ENCODE measurements around the gene TOP1.

Gene TOP1

GRCh38 chr20:41037179-41037578 is 8.6 kb downstream of the TOP1 start:
- DNase-seq (ENCODE audit: low read depth, low spot score): no peak

DNA sequence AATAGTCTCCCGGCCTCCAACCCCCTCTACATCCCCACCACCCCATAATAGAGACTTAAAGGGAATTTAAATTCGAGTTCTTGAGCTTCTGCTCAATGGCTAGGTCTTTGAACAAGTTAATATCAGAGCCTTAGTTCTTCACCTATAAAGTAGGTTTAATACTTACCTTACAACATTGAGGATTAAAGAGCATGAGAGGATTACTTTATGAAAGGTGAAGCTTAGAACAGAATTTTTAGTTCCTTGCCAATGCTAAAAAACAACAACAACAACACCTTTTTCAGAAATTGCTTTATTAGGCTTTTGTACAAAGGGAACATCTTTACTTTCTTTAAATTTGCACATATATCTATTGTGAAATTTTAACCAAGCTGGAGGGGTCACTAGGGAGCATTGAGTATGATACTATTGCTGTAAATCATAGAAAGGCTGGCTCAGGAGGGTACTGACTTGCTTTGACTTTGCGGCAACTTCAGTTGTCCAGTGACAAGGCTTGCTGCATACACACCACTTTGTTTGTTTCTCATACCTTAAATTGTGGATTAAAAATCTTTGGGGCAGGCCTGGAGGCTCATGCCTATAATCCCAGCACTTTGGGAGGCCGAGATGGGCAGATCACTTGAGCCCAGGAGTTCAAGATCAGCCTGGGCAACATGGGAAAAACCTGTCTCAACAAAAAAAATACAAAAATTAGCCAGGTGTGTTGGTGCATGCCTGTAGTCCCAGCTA is 9.7 kb downstream of the TOP1 start:
- DNase-seq (ENCODE audit: low read depth, low spot score): no peak

DNA sequence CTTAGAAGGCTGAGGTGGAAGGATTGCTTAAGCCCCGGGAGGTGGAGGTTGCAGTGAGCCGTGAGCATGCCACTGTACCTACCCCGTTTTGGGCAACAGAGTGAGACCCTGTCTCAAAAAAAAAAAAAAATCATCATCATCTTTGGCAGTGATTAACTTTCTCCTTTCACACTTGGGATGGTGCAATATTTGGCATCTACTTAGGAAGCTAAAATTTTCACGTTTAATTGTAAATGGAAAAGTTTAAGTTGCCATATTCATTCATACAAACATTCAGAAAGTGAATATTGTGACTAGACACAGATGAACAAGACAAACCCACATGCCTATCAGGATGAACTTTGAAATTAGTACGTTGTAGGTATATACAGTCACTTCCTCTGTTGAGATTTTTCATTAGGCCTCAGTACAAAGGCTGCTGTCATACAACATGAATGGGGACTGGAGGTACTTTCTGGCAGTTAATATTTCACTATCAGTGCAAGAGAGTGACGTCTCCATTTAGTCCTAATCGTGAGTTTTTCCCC is 10.3 kb downstream of the TOP1 start:
- no peak for DNase-seq (ENCODE audit: low read depth, low spot score)

DNA sequence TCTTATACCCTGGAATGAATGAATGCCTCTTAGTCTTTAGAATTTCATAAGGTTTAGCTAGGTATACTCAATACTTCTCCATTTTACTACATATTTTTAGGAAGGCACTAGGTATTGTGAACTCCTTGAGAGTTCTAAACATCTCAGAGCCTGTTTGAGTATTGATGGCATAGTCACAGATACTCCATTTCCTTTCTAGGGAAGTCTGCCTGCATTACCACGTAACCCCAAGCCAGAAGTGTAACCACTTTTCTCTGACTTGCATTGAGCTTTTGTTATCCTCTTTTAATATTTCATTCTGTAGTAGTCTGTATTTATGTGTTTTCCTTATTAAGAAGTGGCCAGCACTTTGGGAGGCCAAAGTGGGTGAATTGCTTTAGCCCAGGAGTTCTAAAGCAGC is 12.2 kb downstream of the TOP1 start:
- DNase-seq (ENCODE audit: low read depth, low spot score): no peak

- no peak for DNase-seq (ENCODE audit: low read depth, low spot score)
These were observed 13.1 kb downstream of the TOP1 start for GRCh38 chr20:41041693-41042092.

GRCh38 chr20:41044409-41045062 is 15.9 kb downstream of the TOP1 start:
- no peak for DNase-seq (ENCODE audit: low read depth, low spot score)

GRCh38 chr20:41045671-41046070 is 17.0 kb downstream of the TOP1 start:
- no peak for DNase-seq (ENCODE audit: low read depth, low spot score)

DNA sequence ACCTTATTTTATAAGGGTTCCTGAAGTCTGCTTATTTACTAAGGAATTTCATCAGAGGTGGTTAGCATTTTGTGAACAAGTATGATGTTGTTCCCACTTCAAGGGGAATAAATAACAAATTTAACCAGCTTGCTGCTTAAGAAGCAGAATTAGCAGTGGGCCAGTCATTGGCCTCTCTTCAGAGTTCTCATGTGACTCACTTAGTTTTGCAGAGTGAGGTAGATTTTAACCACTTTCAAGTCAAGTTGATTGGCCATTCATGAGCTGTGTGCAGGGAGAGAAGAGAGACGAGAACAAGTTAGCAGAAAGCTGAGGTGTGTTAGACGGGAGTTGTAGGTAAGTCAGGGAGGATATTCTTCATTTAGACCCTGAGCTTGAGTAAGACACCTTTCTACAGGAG is 18.1 kb downstream of the TOP1 start:
- no peak for DNase-seq (ENCODE audit: low read depth, low spot score)

GRCh38 chr20:41047279-41047974 is 18.8 kb downstream of the TOP1 start:
- no peak for DNase-seq (ENCODE audit: low read depth, low spot score)

- DNase-seq (ENCODE audit: low read depth, low spot score): no peak
These were observed 19.3 kb downstream of the TOP1 start for GRCh38 chr20:41047975-41048305.

GRCh38 chr20:41048461-41049301 is 20.1 kb downstream of the TOP1 start:
- DNase-seq (ENCODE audit: low read depth, low spot score): no peak

- no peak for DNase-seq (ENCODE audit: low read depth, low spot score)
These were observed 20.8 kb downstream of the TOP1 start for GRCh38 chr20:41049451-41049850.

DNA sequence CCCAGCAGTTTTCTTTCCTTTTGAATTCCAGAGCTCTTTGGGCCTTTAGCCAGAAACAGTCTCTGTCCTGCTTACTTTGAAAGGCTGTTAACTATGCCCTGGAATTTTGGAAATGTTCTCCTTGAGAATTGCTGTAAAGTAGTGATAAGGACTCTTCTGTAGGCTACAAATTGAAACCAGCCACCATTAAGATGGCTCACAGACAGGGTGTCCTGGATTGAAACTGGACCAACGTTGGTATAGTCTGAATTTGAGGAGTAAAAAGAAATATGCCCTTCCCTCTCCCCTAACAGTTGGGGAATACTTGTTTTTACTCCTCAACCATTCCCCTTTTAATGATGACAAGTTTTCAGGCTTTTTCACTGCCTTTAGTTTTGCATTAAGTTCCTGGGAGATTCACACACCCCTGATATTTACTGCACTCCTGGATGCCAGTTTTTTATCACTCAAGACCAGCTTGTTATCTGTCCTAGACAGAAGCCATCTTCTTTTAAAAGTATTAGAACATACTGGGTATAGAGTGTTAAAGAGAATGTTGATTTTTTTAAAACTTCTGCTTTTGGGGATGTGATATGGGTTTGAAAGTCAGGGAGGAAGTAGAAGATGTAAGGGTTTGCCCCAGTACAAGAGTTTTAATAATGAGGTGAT is 21.9 kb downstream of the TOP1 start:
- DNase-seq (ENCODE audit: low read depth, low spot score): no peak

DNA sequence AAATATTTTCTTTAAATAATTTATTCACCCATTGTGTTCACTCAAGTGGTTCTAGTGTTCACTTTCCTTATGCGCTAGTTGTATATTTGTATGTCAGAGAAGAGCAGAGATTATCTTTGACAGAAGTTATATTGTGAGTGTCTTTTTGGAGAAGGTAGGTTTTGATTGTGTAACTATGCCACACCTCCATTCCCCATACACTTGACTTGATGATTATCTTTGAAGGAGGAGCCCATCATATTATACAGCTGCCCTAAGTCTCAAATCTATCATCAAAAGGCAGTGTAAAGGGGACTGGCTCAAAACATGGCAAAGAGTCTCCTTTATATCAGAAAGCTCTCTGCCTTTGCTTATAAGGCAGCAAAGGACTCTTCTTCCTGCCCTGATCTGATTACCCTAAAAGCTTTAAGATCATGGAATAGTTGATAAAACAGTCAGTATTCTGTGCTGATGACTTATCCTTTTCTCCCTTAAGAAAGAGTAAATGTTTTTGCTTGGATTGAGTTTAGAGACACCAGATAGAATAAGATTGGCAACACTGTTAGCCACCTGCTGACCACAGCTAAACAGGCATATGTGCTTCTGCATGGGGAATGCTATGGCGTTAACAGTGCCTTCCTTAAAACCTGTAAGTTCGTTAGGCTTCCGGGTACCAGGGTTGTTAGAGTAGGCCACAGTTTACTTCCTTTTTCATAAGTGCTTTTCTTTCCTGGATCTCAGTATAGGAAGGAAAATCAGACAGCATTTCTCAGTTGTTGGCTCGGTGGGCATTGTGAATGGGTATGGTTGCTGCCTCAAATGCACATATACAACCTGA is 22.6 kb downstream of the TOP1 start:
- no peak for DNase-seq (ENCODE audit: low read depth, low spot score)

DNA sequence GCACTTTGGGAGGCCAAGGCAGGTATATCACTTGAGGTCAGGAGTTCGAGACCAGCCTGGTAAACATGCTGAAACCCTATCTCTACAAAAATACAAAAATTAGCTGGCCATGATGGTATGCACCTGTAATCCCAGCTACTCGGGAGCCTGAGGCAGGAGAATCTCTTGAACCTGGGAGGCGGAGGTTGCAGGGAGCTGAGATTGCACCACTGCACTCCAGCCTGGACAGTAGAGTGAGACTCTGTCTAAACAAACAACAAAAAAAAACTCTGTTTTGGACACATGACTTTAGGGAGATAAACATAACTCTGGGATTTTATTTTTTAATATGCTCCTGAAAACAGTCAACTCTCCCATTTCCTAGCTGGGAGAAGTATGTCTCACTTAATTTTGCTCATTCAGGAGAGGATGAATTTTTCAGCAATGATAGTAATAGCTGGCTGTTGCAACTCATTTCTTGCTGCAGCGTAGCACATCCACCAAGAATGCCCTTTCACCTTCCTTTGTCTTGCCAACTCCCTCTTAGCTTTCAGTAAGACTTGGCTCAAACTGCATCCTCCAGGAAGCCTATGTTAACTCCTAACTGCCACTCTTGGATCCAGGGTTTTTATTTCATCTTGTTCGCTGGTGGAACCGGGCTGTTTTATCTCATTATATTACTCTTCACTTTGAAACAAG is 24.3 kb downstream of the TOP1 start:
- DNase-seq (ENCODE audit: low read depth, low spot score): no peak

DNA sequence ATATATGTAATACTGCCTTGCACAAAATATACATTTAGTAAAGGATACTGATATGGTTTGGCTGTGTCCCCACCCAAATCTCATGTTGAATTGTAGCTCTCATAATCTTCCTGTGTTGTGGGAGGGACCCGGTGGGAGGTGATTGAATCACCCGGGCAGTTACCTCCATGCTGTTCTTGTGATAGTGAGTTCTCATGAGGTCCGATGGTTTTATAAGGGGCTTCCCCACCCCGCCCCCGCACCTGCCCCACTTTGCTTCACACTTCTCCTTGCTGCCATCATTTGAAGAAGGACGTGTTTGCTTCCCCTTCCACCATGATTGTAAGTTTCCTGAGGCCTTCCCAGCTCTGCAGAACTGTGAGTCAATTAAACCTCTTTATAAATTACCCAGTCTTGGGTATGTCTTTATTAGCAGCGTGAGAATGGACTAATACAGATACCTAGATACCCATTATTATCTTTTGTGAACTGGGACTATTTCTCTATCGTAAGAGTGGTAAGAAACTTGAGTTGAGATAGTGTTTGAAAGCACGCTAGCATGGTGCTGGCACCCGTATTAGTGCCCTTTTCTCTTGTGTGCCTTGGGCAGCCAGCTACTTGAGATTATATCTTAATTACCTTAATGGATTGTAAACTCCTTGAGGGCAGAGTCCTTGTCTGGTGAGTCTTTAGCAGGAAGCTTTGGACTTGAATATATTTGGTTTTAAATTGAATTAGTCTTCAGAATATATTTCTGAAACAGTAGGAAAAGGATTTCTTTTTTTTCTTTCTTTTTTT is 25.6 kb downstream of the TOP1 start:
- DNase-seq (ENCODE audit: low read depth, low spot score): no peak

GRCh38 chr20:41054847-41055230 is 26.2 kb downstream of the TOP1 start:
- no peak for DNase-seq (ENCODE audit: low read depth, low spot score)

DNA sequence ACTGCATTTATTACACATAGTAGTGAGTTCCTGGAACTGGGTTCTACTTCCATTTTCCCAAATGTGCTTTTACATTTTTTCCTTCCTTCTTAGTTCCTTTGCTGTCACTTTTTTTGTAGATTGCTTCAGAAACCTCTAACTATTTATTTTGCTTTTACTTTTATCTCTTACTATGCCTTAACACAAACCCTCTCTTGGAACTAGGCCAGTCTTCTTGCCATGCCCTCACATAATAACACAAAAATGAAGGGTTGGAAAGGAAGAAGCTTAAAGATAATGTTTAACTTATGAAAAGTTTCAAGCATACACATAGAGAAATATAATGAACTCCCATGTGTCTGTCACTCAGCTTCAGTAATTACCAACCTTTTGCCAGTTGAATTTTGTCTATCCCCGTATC is 27.1 kb downstream of the TOP1 start:
- DNase-seq (ENCODE audit: low read depth, low spot score): no peak

DNA sequence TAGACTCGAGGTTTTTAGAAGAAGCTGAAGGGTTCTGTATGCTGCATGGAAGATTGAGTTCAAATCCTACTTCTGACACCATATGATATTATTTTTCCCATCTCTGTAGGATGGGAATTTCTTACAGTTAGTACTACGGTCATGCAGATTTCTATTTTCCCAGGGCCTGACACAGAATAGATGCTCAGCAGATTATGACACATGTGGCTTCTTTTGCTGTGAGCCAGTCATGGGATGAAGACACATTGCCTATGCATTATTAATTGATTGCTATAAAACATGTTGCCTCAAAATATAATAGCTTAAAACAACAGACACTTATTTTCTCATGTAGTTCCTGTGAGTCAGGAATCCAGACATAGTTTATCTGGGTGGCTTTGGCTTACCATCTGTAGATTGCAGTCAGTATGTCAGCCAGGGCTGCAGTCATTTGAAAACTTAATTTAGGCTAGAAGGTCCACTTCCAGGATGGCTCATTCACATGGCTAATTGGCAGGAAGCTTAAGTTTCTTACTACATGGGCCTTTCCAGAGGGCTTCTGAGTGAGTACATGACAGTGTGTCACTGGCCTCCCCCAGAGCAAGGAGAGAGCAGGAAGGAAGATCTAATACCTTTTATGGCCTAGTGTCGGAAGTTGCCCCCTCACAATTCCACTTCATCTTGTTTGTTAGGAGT is 29.5 kb downstream of the TOP1 start:
- no peak for DNase-seq (ENCODE audit: low read depth, low spot score)

Measured in smooth muscle cell of the brain vasculature (primary cell).